WI38 (cell line): ENCODE measurements around the gene DTNB.

Experiments
- H3K4me3 ChIP-seq: 2 replicates; pipeline ENCODE4 v1.5.1; 2011; ENCODE audit warnings: low read depth, mild to moderate bottlenecking, control low read depth, low read length
- CTCF ChIP-seq: IDR thresholded peaks from 2 replicates; pipeline ENCODE4 v1.5.1; 2012; ENCODE audit warnings: low read depth, mild to moderate bottlenecking, control low read depth, low read length

The DTNB gene

GRCh38 chr2:25388491-25388890 is 284.9 kb downstream of the DTNB start:
- H3K4me3 ChIP-seq = no peak overlapping the region
- TF ChIP-seq CTCF = no peak

GRCh38 chr2:25387876-25388449 is 285.4 kb downstream of the DTNB start:
- no peak overlapping the region for H3K4me3 ChIP-seq
- no peak for TF ChIP-seq CTCF

DNA sequence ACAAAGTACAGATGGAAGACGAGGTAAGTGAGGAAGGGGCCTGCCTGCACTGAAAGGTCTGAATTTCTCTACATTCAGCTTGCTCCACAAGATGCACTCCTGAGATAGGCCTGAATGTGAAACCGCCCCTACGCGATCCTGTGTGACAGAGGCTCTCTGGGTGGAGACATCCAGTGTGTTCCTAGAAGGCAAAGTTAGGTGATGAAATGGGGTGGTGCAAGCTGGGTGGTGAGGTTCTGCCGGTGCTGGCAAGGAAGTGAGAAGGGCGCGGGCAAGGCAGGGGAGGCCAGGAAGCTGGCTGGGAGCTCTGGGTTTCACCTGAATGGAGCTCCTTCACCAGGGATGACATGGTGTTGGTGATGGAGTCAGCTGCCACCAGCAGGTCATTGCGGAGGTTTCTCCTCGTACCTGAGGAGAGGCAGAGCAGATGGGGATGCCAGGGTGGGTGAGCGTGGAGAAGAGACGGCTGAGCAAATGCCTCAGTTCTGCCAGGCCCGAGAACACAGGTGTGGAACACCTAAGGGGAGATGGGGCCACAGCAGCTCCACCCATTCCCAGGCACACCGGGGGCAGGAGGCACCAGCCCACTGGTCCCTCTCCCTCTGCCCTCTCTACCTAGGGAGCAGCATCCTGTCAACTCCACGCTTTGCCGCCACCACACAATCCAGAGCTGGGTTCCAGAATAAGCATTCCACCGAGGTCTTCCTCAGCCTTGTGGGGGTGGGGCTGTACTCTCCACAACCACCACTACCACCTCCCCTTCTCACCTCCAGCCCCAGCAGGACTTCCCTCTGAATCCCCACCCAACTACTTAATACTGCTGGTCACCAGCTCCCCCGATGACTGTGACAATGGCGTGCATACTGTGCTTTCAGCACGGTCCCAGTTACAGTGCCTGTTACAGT is 286.2 kb downstream of the DTNB start:
- no peak for TF ChIP-seq CTCF

GRCh38 chr2:25385910-25386309 is 287.5 kb downstream of the DTNB start:
- H3K4me3 ChIP-seq = no peak overlapping the region
- TF ChIP-seq CTCF = no peak

More for the DNA sequence above, 286.2 kb downstream of the DTNB start:
- no peak overlapping the region for H3K4me3 ChIP-seq

- no peak overlapping the region for H3K4me3 ChIP-seq
- no peak for TF ChIP-seq CTCF
Measured at GRCh38 chr2:25383806-25384205, 289.6 kb downstream of the DTNB start.

DNA sequence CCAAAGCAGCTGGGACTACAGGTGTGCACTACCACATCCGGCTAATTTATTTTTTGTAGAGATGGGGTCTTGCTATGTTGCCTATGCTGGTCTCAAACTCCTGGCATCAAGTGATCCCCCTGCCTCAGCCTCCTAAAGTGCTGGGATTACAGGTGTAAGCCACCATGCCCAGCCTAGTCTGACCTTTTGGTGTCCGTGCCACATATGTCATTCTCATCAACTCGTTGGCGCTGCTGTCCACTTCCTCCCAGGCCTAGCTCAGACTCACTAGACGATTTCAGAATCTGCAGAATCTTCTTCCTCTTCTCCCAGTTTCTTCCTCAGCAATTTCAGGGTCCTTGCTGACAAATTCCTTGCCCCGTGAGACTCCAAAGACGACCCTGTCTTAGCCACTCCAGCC is 291.9 kb downstream of the DTNB start:
- H3K4me3 ChIP-seq = no peak overlapping the region
- no peak for TF ChIP-seq CTCF
